HepG2 (cell line): ENCODE data around the gene FAM117A. TPM values are rescaled to one million over a fixed set of nuclear protein-coding genes. Genes with fewer than 3 reads are reported as not detected.

Source experiments
- AHR ChIP-seq: IDR thresholded peaks from 2 replicates; pipeline ENCODE4 v1.6.1; 2018; ENCODE audit warnings: missing genetic modification reagents, missing compliant biosample characterization
- CEBPG ChIP-seq: IDR thresholded peaks from 2 replicates; pipeline ENCODE4 v1.6.1; 2016
- HNRNPK ChIP-seq: fragments of 200-400 bp; formaldehyde crosslinking; IDR thresholded peaks from 2 replicates; pipeline ENCODE4 v1.6.1; 2018; ENCODE audit warnings: low read length, low read depth, moderate library complexity, mild to moderate bottlenecking; ENCODE audit not compliant: poor library complexity, severe bottlenecking
- IKZF5 ChIP-seq: IDR thresholded peaks from 2 replicates; pipeline ENCODE4 v1.6.1; 2018; ENCODE audit warnings: missing genetic modification reagents, mild to moderate bottlenecking, missing compliant biosample characterization
- ISL2 ChIP-seq: sonication (generic); formaldehyde crosslinking; IDR thresholded peaks from 2 replicates; pipeline ENCODE4 v1.5.0; 2020; ENCODE audit warnings: missing genetic modification reagents
- KLF15 ChIP-seq: sonication (generic); formaldehyde crosslinking; IDR thresholded peaks from 2 replicates; pipeline ENCODE4 v1.8.1; 2023; ENCODE audit warnings: borderline replicate concordance, mild to moderate bottlenecking, inconsistent platforms, missing genetic modification reagents, mixed read lengths
- LRRFIP1 ChIP-seq: sonication (generic); formaldehyde crosslinking; conservative IDR thresholded peaks from 2 replicates; pipeline ENCODE4 v1.4.0; 2020; ENCODE audit warnings: missing genetic modification reagents
- MNT ChIP-seq: fragments of 450-650 bp; IDR thresholded peaks from 2 replicates; pipeline ENCODE4 v1.6.1; 2016
- NCOA2 ChIP-seq: sonication (generic); formaldehyde crosslinking; IDR thresholded peaks from 2 replicates; pipeline ENCODE4 v1.8.0; 2022; ENCODE audit warnings: inconsistent platforms
- NFYC ChIP-seq: IDR thresholded peaks from 2 replicates; pipeline ENCODE4 v1.6.1; 2016; ENCODE audit warnings: missing genetic modification reagents, missing compliant biosample characterization
- RNF219 ChIP-seq: sonication (generic); formaldehyde crosslinking; IDR thresholded peaks from 2 replicates; pipeline ENCODE4 v1.5.0; 2020; ENCODE audit warnings: mild to moderate bottlenecking, missing genetic modification reagents
- TBP ChIP-seq: sonication (generic); formaldehyde crosslinking; IDR thresholded peaks from 2 replicates; pipeline ENCODE4 v1.5.0; 2020; ENCODE audit warnings: missing genetic modification reagents
- TFDP1 ChIP-seq: IDR thresholded peaks from 2 replicates; pipeline ENCODE4 v1.6.1; 2016; ENCODE audit warnings: missing compliant biosample characterization, missing genetic modification reagents, borderline replicate concordance
- ZBTB3 ChIP-seq: sonication (generic); formaldehyde crosslinking; IDR thresholded peaks from 2 replicates; pipeline ENCODE4 v1.4.0; 2020; ENCODE audit warnings: low read depth, mild to moderate bottlenecking, moderate library complexity, missing genetic modification reagents, borderline replicate concordance
- ZFP1 ChIP-seq: IDR thresholded peaks from 2 replicates; pipeline ENCODE4 v1.6.1; 2016
- ZFP36 ChIP-seq: fragments of 150-350 bp; IDR thresholded peaks from 2 replicates; pipeline ENCODE4 v1.6.1; 2018; ENCODE audit warnings: borderline replicate concordance, low read length, low read depth; ENCODE audit not compliant: partially characterized antibody
- ZMAT3 ChIP-seq: sonication (generic); formaldehyde crosslinking; conservative IDR thresholded peaks from 2 replicates; pipeline ENCODE4 v1.7.0; 2021; ENCODE audit warnings: missing genetic modification reagents
- ZNF3 ChIP-seq: IDR thresholded peaks from 2 replicates; pipeline ENCODE4 v1.7.0; 2017; ENCODE audit warnings: inconsistent platforms
- ZNF558 ChIP-seq: sonication (generic); formaldehyde crosslinking; IDR thresholded peaks from 2 replicates; pipeline ENCODE4 v1.9.0; 2022; ENCODE audit warnings: mild to moderate bottlenecking, missing genetic modification reagents, borderline replicate concordance
- ZNF615 ChIP-seq: sonication (generic); formaldehyde crosslinking; IDR thresholded peaks from 2 replicates; pipeline ENCODE4 v1.5.0; 2020; ENCODE audit warnings: mild to moderate bottlenecking, missing genetic modification reagents, borderline replicate concordance
- ZNF713 ChIP-seq: sonication (generic); formaldehyde crosslinking; IDR thresholded peaks from 2 replicates; pipeline ENCODE4 v1.4.0; 2020; ENCODE audit warnings: mild to moderate bottlenecking, missing genetic modification reagents
- polyA plus RNA-seq, 8 experiments: library from polyadenylated mRNA; depleted of rRNA in 3 of 8; stranded (reverse) in 7 of 8; unstranded in 1 of 8; fragments of >200 nt; fragmentation: Illumina TruSeq in 4 of 8; extraction: Trizol in 4 of 8; gene quantifications; 2 replicates each; pipeline versions ENCODE4 v1.2.1 to v1.2.3, GENCODE V29; 2011 to 2016; ENCODE audit warnings: low read depth in 4 of 8, missing spikeins in 1 of 8, mixed read lengths in 1 of 8; ENCODE audit not compliant: insufficient read depth in 1 of 8
- total RNA-seq, 5 experiments: library from RNA; depleted of rRNA; stranded (reverse); fragments of >200 nt; fragmentation: Illumina TruSeq; extraction: Trizol; gene quantifications; 2 replicates each; pipeline ENCODE4 v1.2.3, GENCODE V29; 2016; ENCODE audit warnings: low read depth in 1 of 5

Gene FAM117A
- total and polyA plus RNA-seq, 2 of the 13 experiments (the other 11 are each of a cell fraction or from before 2014, with no cell fraction given), result 12.1 to 19.8 TPM

GRCh38 chr17:49707608-49708514 is 56.1 kb downstream of the FAM117A start, which contains the start of gene SLC35B1 (continued):
- peak; percentile 86 for TF ChIP-seq ZFP1 (CRISPR knock-in tag)
- peak; percentile 81; the same call in 1 of the 2 replicates for TF ChIP-seq ZNF558 (CRISPR knock-in tag)
- no peak for TF ChIP-seq ZNF713 (CRISPR knock-in tag)
- TF ChIP-seq NFYC (CRISPR knock-in tag), result peak; percentile 94
- peak; percentile 74; the same call in 1 of the 2 replicates for TF ChIP-seq TFDP1 (CRISPR knock-in tag)
- TF ChIP-seq ZMAT3 (CRISPR knock-in tag), result peak; percentile 92
- no peak; the same call in none of the 2 replicates for TF ChIP-seq AHR
- peak; percentile 14 for TF ChIP-seq NCOA2 (CRISPR knock-in tag)
- no peak; the same call in 1 of the 2 replicates for TF ChIP-seq RNF219 (CRISPR knock-in tag)
- no peak for TF ChIP-seq TBP (CRISPR knock-in tag)
- TF ChIP-seq LRRFIP1, result peak; percentile 9; the same call in 1 of the 2 replicates
- TF ChIP-seq IKZF5 (CRISPR knock-in tag), result peak; percentile 89
- peak; percentile 32 for TF ChIP-seq CEBPG (CRISPR knock-in tag)
- peak; percentile 14 for TF ChIP-seq ZFP36
- 0 out of 2 replicates have a peak, but pooled peaks have one; percentile 17 for TF ChIP-seq ZNF3 (CRISPR knock-in tag)
- TF ChIP-seq HNRNPK, result no peak
- peak; percentile 11; the same call in 1 of the 2 replicates for TF ChIP-seq ZNF615 (CRISPR knock-in tag)
- peak; percentile 58 for TF ChIP-seq MNT
- peak; percentile 81 for TF ChIP-seq ISL2 (CRISPR knock-in tag)
- peak; percentile 70; the same call in 1 of the 2 replicates for TF ChIP-seq KLF15 (CRISPR knock-in tag)
- no peak for TF ChIP-seq ZBTB3 (CRISPR knock-in tag)
